HG02763 (cell line): ENCODE measurements around the gene PRRG4.

Experiments used
- ATAC-seq: cut with Tn5 transposase; IDR thresholded peaks from one replicate; pipeline ENCODE4 v1.9.1; 2021; ENCODE audit warnings: mild to moderate bottlenecking, moderate library complexity; ENCODE audit not compliant: unreplicated experiment

Gene PRRG4

GRCh38 chr11:32905028-32905667 lies 75.4 kb downstream of the PRRG4 start:
- ATAC-seq: no peak
